ENCODE results near the gene FOXL3.

DNA sequence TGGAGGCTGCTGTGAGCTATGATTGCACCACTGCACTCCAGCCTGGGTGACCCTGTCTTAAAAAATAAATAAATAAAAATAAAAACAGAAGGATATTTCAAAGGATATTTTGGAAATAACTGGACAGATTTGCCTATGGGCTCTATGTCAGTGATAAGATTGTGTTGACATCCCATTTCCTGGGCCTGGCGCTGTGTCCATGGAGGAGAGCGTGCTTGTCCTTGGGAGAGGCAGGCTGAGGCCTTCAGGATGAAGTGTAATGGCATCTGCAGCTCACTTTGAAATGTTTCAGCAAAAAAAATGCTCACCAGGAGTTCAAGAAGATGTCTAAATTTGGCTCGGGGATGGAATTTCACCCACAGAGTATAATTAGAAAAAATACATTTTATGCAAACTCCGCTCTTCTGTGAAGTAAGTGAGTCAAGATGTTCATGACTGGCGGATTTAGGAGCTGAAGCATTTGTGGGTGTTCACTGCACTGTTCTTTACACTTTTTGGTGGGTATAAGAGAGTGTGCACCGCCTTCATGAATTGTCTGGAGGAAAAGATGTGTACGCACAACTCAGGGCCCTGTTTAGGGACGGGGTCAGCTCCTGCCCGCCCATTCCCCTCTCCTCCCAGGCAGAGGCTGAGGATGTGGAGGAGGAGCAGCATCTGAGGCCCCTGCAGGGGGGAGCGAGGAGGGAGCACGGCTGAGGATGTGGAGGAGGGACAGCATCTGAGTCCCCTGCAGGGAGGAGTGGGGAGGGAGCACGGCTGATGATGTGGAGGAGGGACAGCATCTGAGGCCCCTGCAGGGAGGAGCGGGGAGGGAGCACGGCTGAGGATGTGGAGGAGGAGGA is 18.5 kb upstream of the FOXL3 start:
- TF ChIP-seq POLR2A (IDR thresholded peaks at IDR 0.05): no peak
- TF ChIP-seq, protein P1, sequence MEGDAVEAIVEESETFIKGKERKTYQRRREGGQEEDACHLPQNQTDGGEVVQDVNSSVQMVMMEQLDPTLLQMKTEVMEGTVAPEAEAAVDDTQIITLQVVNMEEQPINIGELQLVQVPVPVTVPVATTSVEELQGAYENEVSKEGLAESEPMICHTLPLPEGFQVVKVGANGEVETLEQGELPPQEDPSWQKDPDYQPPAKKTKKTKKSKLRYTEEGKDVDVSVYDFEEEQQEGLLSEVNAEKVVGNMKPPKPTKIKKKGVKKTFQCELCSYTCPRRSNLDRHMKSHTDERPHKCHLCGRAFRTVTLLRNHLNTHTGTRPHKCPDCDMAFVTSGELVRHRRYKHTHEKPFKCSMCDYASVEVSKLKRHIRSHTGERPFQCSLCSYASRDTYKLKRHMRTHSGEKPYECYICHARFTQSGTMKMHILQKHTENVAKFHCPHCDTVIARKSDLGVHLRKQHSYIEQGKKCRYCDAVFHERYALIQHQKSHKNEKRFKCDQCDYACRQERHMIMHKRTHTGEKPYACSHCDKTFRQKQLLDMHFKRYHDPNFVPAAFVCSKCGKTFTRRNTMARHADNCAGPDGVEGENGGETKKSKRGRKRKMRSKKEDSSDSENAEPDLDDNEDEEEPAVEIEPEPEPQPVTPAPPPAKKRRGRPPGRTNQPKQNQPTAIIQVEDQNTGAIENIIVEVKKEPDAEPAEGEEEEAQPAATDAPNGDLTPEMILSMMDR (IDR thresholded peaks at IDR 0.05): no peak

All from adrenal gland (tissue), 5 donors.